ENCODE data around the gene ARHGEF16. TPM values are rescaled to one million over a fixed set of nuclear protein-coding genes. Genes with fewer than 3 reads are reported as not detected.
A peak's percentile ranks its signal among the peaks of the same experiment; 100 is the strongest.

ARHGEF16 gene
- total RNA-seq, 1 donor from 2014 or later, result 2.0 TPM

GRCh38 chr1:3471356-3472087, 17.1 kb downstream of the ARHGEF16 start:
- peak overlapping the region; percentile 77 for H3K27ac Mint-ChIP-seq (ENCODE audit: unreplicated experiment)
- H3K9me3 Mint-ChIP-seq (ENCODE audit: low read depth), result no peaks in the 10 kb centered on the region
- no peaks in the 10 kb centered on the region for H3K36me3 Mint-ChIP-seq (ENCODE audit: low read depth)
- no peaks in the 10 kb centered on the region for H3K27me3 Mint-ChIP-seq (ENCODE audit: low read depth)
- peaks cover 35% of the 10 kb centered on the region for H3K4me1 Mint-ChIP-seq (ENCODE audit: low read depth)
- TF ChIP-seq CTCF (IDR thresholded peaks at IDR 0.05), result peak; percentile 80
- DNase-seq (ENCODE audit: low spot score), result no peak
- H3K4me3 Mint-ChIP-seq (ENCODE audit: unreplicated experiment), result no peak overlapping the region

- no peaks in the 10 kb centered on the region for H3K36me3 Mint-ChIP-seq (ENCODE audit: low read depth)
- TF ChIP-seq CTCF (IDR thresholded peaks at IDR 0.05), result peak; percentile 58
- peak overlapping the region; percentile 77 for H3K27ac Mint-ChIP-seq (ENCODE audit: unreplicated experiment)
- peak; percentile 88 for DNase-seq (ENCODE audit: low spot score)
- no peak overlapping the region for H3K4me3 Mint-ChIP-seq (ENCODE audit: unreplicated experiment)
- H3K9me3 Mint-ChIP-seq (ENCODE audit: low read depth), result no peaks in the 10 kb centered on the region
- H3K27me3 Mint-ChIP-seq (ENCODE audit: low read depth), result no peaks in the 10 kb centered on the region
- H3K4me1 Mint-ChIP-seq (ENCODE audit: low read depth), result peaks cover 35% of the 10 kb centered on the region
These were observed 17.8 kb downstream of the ARHGEF16 start for GRCh38 chr1:3472088-3472850.

- TF ChIP-seq CTCF (IDR thresholded peaks at IDR 0.05), result no peak
- no peak overlapping the region for H3K4me3 Mint-ChIP-seq (ENCODE audit: unreplicated experiment)
- peak overlapping the region; percentile 45 for H3K27ac Mint-ChIP-seq (ENCODE audit: unreplicated experiment)
- peak; percentile 88 for DNase-seq (ENCODE audit: low spot score)
- no peaks in the 10 kb centered on the region for H3K9me3 Mint-ChIP-seq (ENCODE audit: low read depth)
- H3K4me1 Mint-ChIP-seq (ENCODE audit: low read depth), result peaks cover 35% of the 10 kb centered on the region
- H3K27me3 Mint-ChIP-seq (ENCODE audit: low read depth), result no peaks in the 10 kb centered on the region
- no peaks in the 10 kb centered on the region for H3K36me3 Mint-ChIP-seq (ENCODE audit: low read depth)
These were observed 18.4 kb downstream of the ARHGEF16 start for GRCh38 chr1:3472906-3473305.

- peak; percentile 72 for DNase-seq (ENCODE audit: low spot score)
- H3K4me1 Mint-ChIP-seq (ENCODE audit: low read depth), result peaks cover 35% of the 10 kb centered on the region
- no peak for TF ChIP-seq CTCF (IDR thresholded peaks at IDR 0.05)
- H3K36me3 Mint-ChIP-seq (ENCODE audit: low read depth), result no peaks in the 10 kb centered on the region
- H3K27me3 Mint-ChIP-seq (ENCODE audit: low read depth), result no peaks in the 10 kb centered on the region
- H3K4me3 Mint-ChIP-seq (ENCODE audit: unreplicated experiment), result no peak overlapping the region
- peak overlapping the region; percentile 83 for H3K27ac Mint-ChIP-seq (ENCODE audit: unreplicated experiment)
- H3K9me3 Mint-ChIP-seq (ENCODE audit: low read depth), result no peaks in the 10 kb centered on the region
These were observed 18.9 kb downstream of the ARHGEF16 start for GRCh38 chr1:3473381-3473844.

- Mint-ChIP-seq H3K27ac (ENCODE audit: unreplicated experiment) (no peak overlapping the region), H3K27me3 (ENCODE audit: low read depth) (no peaks in the 10 kb centered on the region), H3K4me3 (ENCODE audit: unreplicated experiment) (no peak overlapping the region), H3K9me3 (ENCODE audit: low read depth) (no peaks in the 10 kb centered on the region), H3K36me3 (ENCODE audit: low read depth) (no peaks in the 10 kb centered on the region), H3K4me1 (ENCODE audit: low read depth) (peaks cover 35% of the 10 kb centered on the region)
- no peak for DNase-seq (ENCODE audit: low spot score)
- TF ChIP-seq CTCF (IDR thresholded peaks at IDR 0.05), result no peak
These were observed 19.6 kb downstream of the ARHGEF16 start for GRCh38 chr1:3474016-3474415.
